HEK293 (cell line): ENCODE results near the gene ZNF468.
"Not testable (repeated sequence)": the region's sequence is repeated elsewhere in the genome, so short reads cannot be mapped to it uniquely, and the experiment has no call there.

Experiments used
- CTCF ChIA-PET: fragments of 350-600 bp; formaldehyde crosslinking; extraction: SDS; loops from one replicate; lab custom pipeline; 2021; ENCODE audit warnings: antibody characterized with exemption; lab: Yijun Ruan, JAX
- POLR2A ChIA-PET: fragments of 300-600 bp; formaldehyde crosslinking; extraction: SDS; loops from one replicate; lab custom pipeline; 2020; ENCODE audit warnings: antibody characterized with exemption, inconsistent platforms; lab: Yijun Ruan, JAX
- H3K27ac ChIP-seq: fragments of 200-500 bp; sonication (Bioruptor generic); 2 replicates; pipeline ENCODE4 v1.5.1; 2014; ENCODE audit warnings: low read depth, low read length, control low read depth, inconsistent platforms; ENCODE audit errors: extremely low read depth
- H3K36me3 ChIP-seq, 2 experiments: fragments of 200-500 bp in 1 of 2; sonication (Bioruptor generic) in 1 of 2; 1 replicate in 1 of 2; 2 replicates in 1 of 2; pipeline ENCODE4 v1.5.1; 2014 to 2017; ENCODE audit warnings: inconsistent platforms in 2 of 2, low read length in 2 of 2; ENCODE audit not compliant: control insufficient read depth in 2 of 2, insufficient read depth in 1 of 2
- H3K4me1 ChIP-seq: fragments of 200-500 bp; sonication (Bioruptor generic); 2 replicates; pipeline ENCODE4 v1.5.1; 2014; ENCODE audit warnings: mild to moderate bottlenecking, low read length, inconsistent platforms; ENCODE audit not compliant: control insufficient read depth, insufficient read depth
- H3K4me3 ChIP-seq: 2 replicates; pipeline ENCODE4 v1.5.1; 2011; ENCODE audit warnings: low read depth, mild to moderate bottlenecking, control low read depth, low read length, moderate library complexity
- H3K9me3 ChIP-seq: fragments of 200-500 bp; sonication (Bioruptor generic); 2 replicates; pipeline ENCODE4 v1.5.1; 2014; ENCODE audit warnings: low read depth, low read length, inconsistent platforms; ENCODE audit not compliant: control insufficient read depth, insufficient read depth
- EGR2 ChIP-seq: fragments of 450-650 bp; formaldehyde crosslinking; IDR thresholded peaks from 2 replicates; pipeline ENCODE4 v1.5.1; 2016; ENCODE audit warnings: low read depth, missing biosample characterization, missing genetic modification characterization
- GLI4 ChIP-seq: fragments of 450-650 bp; formaldehyde crosslinking; IDR thresholded peaks from 2 replicates; pipeline ENCODE4 v1.5.1; 2016; ENCODE audit warnings: missing biosample characterization, missing genetic modification characterization
- KLF16 ChIP-seq: fragments of 450-650 bp; formaldehyde crosslinking; IDR thresholded peaks from 2 replicates; pipeline ENCODE4 v1.5.1; 2017; ENCODE audit warnings: missing biosample characterization, missing genetic modification characterization
- KLF9 ChIP-seq: fragments of 450-650 bp; formaldehyde crosslinking; IDR thresholded peaks from 2 replicates; pipeline ENCODE4 v1.5.1; 2016; ENCODE audit warnings: missing biosample characterization, missing genetic modification characterization, low read depth
- OSR2 ChIP-seq: fragments of 450-650 bp; formaldehyde crosslinking; IDR thresholded peaks from 2 replicates; pipeline ENCODE4 v1.5.1; 2016; ENCODE audit warnings: missing biosample characterization, missing genetic modification characterization
- SCRT1 ChIP-seq: fragments of 450-650 bp; formaldehyde crosslinking; IDR thresholded peaks from 2 replicates; pipeline ENCODE4 v1.5.1; 2016; ENCODE audit warnings: missing biosample characterization, missing genetic modification characterization, borderline replicate concordance
- SCRT2 ChIP-seq: fragments of 450-650 bp; formaldehyde crosslinking; IDR thresholded peaks from 2 replicates; pipeline ENCODE4 v1.5.1; 2016; ENCODE audit warnings: missing biosample characterization, missing genetic modification characterization
- SETDB1 ChIP-seq: IDR thresholded peaks from one replicate; pipeline ENCODE4 v1.6.1; 2017; ENCODE audit warnings: mild to moderate bottlenecking, low read length, moderate library complexity, mixed read lengths; ENCODE audit not compliant: insufficient read length
- SP3 ChIP-seq: fragments of 450-650 bp; formaldehyde crosslinking; IDR thresholded peaks from 2 replicates; pipeline ENCODE4 v1.5.1; 2016; ENCODE audit warnings: missing biosample characterization, missing genetic modification characterization
- ZBTB10 ChIP-seq: fragments of 450-650 bp; formaldehyde crosslinking; IDR thresholded peaks from 2 replicates; pipeline ENCODE4 v1.5.1; 2016; ENCODE audit warnings: missing biosample characterization, missing genetic modification characterization
- ZNF132 ChIP-seq: fragments of 450-650 bp; formaldehyde crosslinking; IDR thresholded peaks from 2 replicates; pipeline ENCODE4 v1.5.1; 2017; ENCODE audit warnings: missing biosample characterization, missing genetic modification characterization, borderline replicate concordance
- ZNF140 ChIP-seq: fragments of 450-650 bp; formaldehyde crosslinking; IDR thresholded peaks from 2 replicates; pipeline ENCODE4 v1.5.1; 2016; ENCODE audit warnings: missing biosample characterization, missing genetic modification characterization
- ZNF280D ChIP-seq: fragments of 450-650 bp; formaldehyde crosslinking; IDR thresholded peaks from 2 replicates; pipeline ENCODE4 v1.5.1; 2016; ENCODE audit warnings: missing biosample characterization, missing genetic modification characterization
- ZNF426 ChIP-seq: fragments of 450-650 bp; formaldehyde crosslinking; IDR thresholded peaks from 2 replicates; pipeline ENCODE4 v1.5.1; 2017; ENCODE audit warnings: missing biosample characterization, missing genetic modification characterization, mild to moderate bottlenecking, inconsistent platforms, moderate library complexity
- ZNF48 ChIP-seq: fragments of 450-650 bp; formaldehyde crosslinking; IDR thresholded peaks from 2 replicates; pipeline ENCODE4 v1.5.1; 2016; ENCODE audit warnings: missing biosample characterization, missing genetic modification characterization
- ZNF544 ChIP-seq: fragments of 450-650 bp; formaldehyde crosslinking; IDR thresholded peaks from 2 replicates; pipeline ENCODE4 v1.5.0; 2017; ENCODE audit warnings: missing biosample characterization, missing genetic modification characterization
- ZNF555 ChIP-seq: fragments of 450-650 bp; formaldehyde crosslinking; conservative IDR thresholded peaks from 2 replicates; pipeline ENCODE4 v1.5.1; 2017; ENCODE audit warnings: missing biosample characterization, mild to moderate bottlenecking, missing genetic modification characterization, inconsistent platforms
- ZNF585B ChIP-seq: fragments of 450-650 bp; formaldehyde crosslinking; IDR thresholded peaks from 2 replicates; pipeline ENCODE4 v1.5.1; 2016; ENCODE audit warnings: missing biosample characterization, missing genetic modification characterization
- ZNF677 ChIP-seq: fragments of 450-650 bp; IDR thresholded peaks from 2 replicates; pipeline ENCODE4 v1.5.0; 2018; ENCODE audit warnings: missing biosample characterization, mild to moderate bottlenecking, missing genetic modification characterization, moderate library complexity

ZNF468 gene

GRCh38 chr19:52889076-52889475 lies 31.7 kb upstream of the ZNF468 start:
- Histone ChIP-seq H3K4me3 (no peak overlapping the region), H3K36me3 (no peaks in the 10 kb centered on the region), H3K9me3 (no peaks in the 10 kb centered on the region), H3K27ac (no peak overlapping the region), H3K4me1 (no peaks in the 10 kb centered on the region)
- ChIA-PET CTCF (no interaction called here), POLR2A (no interaction called here)
- TF ChIP-seq ZNF585B (tag by site-specific recombination) (no peak), KLF16 (tag by site-specific recombination) (no peak), ZNF280D (no peak)

- Histone ChIP-seq H3K36me3 (no peaks in the 10 kb centered on the region), H3K9me3 (peaks cover 5% of the 10 kb centered on the region), H3K4me3 (no peak overlapping the region), H3K4me1 (no peaks in the 10 kb centered on the region), H3K27ac (no peak overlapping the region)
- ChIA-PET POLR2A (no interaction called here), CTCF (no interaction called here)
- TF ChIP-seq ZNF132 (no peak), ZNF426 (tag by site-specific recombination) (no peak), SP3 (no peak), SETDB1 (peak; percentile 53)
These were observed 23.5 kb upstream of the ZNF468 start for GRCh38 chr19:52880895-52881389.

GRCh38 chr19:52872996-52873395 lies 15.6 kb upstream of the ZNF468 start:
- POLR2A ChIA-PET, H3K27ac ChIP-seq: not testable (repeated sequence)

GRCh38 chr19:52871466-52871865 lies 14.0 kb upstream of the ZNF468 start:
- CTCF ChIA-PET = no interaction called here
- Histone ChIP-seq H3K27ac (no peak overlapping the region), H3K4me1 (no peaks in the 10 kb centered on the region), H3K9me3 (no peaks in the 10 kb centered on the region), H3K4me3 (no peak overlapping the region), H3K36me3 (no peaks in the 10 kb centered on the region)
- POLR2A ChIA-PET = interaction anchor here (0.7 kb wide), 1 partner anchor 830 kb away, joined by 3 read pairs; no protein-coding TSS in a partner anchor
- TF ChIP-seq ZNF544 (tag by site-specific recombination) = no peak
- no peak for TF ChIP-seq SCRT1
- TF ChIP-seq OSR2 (tag by site-specific recombination) = no peak
- TF ChIP-seq KLF9 (tag by site-specific recombination) = no peak
- no peak for TF ChIP-seq ZNF140 (tag by site-specific recombination)
- no peak for TF ChIP-seq ZBTB10 (tag by site-specific recombination)
- TF ChIP-seq ZNF677 = no peak
- no peak for TF ChIP-seq SCRT2
- TF ChIP-seq ZNF48 (tag by site-specific recombination) = no peak
- no peak for TF ChIP-seq EGR2 (tag by site-specific recombination)
- no peak for TF ChIP-seq ZNF280D
- no peak for TF ChIP-seq ZNF555 (tag by site-specific recombination)
- no peak for TF ChIP-seq GLI4

More at GRCh38 chr19:52872996-52873395, 15.6 kb upstream of the ZNF468 start:
- H3K9me3 ChIP-seq, CTCF ChIA-PET, H3K4me3 ChIP-seq, H3K4me1 ChIP-seq, H3K36me3 ChIP-seq: not testable (repeated sequence)
